GM21619 (cell line): ENCODE results near the gene PTPRJ.

ENCODE experiments used
- ATAC-seq: cut with Tn5 transposase; IDR thresholded peaks from one replicate; pipeline ENCODE4 v1.9.1; 2021; ENCODE audit not compliant: unreplicated experiment

Gene PTPRJ

DNA sequence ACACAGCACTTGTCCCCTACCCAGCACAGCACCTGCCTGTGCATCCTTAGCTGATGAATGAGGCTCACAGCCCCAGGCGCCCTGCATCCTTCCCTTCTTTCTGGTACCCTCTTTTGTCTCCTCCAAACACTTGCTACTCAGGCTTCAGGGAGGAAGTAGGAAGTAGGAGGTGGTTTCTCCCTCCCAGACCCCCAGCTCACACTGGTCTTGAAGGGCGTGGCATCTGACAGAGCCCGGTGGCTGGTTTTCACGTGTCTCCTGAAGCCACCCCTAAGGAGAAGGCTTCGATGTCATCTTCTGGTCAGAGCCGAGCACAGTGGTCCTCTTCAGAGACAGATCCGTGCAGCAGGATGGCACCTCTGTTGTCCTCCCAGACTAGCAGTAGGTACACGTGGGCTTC, 109.8 kb downstream of the PTPRJ start:
- ATAC-seq: no peak

DNA sequence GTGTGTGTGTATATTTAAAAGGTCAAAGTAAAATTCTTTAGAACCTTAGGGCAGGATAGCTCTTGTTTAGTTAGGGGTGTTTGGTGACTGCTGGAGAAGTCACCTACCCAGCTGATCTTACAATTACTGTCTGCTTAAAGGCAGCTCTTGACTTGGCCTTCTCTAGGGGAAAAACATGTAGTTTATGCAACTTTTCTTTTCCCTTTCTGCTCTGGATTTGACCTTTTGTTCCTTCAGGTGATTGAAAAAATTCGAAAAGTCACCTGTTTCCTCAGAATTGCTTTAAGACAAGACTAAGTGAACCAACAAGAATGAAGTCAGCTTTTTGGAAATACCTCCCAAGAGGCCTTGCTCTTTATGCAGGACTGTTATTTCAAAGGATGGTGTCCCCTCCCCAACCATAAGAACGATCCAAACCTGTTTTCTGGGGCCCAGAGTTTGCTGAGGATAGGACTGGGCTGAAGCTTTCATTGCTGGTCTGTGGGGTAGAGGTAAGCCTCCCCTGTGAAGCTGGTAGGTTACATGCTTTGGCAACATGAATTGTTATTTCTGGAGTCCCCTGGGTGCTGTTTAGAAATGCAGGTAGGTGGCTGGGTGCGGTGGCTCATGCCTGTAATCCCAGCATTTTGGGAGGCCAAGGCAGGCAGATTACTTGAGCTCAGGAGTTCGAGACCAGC, 111.2 kb downstream of the PTPRJ start:
- no peak for ATAC-seq

DNA sequence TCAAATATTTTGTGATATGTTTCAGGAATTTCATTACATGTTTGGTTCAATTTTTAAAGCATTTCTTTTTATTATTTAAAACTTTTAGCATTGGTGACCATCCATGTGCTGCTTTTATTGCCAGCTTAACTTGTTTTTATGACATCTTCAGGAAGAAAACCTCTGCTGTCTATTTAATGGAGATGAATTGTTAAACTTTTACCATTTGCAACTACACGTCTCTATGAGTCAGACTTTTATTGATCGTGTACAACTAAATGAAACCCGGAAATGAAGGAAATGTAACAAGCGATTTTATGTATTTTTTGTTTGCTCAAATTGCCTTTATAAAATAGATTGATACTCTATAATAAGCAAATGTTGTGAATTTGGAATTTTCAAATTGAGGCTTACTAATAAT, 113.0 kb downstream of the PTPRJ start:
- ATAC-seq: no peak

GRCh38 chr11:48093795-48094642, 113.7 kb downstream of the PTPRJ start:
- no peak for ATAC-seq

- ATAC-seq: no peak
Observed at GRCh38 chr11:48094643-48095339, 114.4 kb downstream of the PTPRJ start.

GRCh38 chr11:48095779-48096470, 115.6 kb downstream of the PTPRJ start:
- no peak for ATAC-seq

DNA sequence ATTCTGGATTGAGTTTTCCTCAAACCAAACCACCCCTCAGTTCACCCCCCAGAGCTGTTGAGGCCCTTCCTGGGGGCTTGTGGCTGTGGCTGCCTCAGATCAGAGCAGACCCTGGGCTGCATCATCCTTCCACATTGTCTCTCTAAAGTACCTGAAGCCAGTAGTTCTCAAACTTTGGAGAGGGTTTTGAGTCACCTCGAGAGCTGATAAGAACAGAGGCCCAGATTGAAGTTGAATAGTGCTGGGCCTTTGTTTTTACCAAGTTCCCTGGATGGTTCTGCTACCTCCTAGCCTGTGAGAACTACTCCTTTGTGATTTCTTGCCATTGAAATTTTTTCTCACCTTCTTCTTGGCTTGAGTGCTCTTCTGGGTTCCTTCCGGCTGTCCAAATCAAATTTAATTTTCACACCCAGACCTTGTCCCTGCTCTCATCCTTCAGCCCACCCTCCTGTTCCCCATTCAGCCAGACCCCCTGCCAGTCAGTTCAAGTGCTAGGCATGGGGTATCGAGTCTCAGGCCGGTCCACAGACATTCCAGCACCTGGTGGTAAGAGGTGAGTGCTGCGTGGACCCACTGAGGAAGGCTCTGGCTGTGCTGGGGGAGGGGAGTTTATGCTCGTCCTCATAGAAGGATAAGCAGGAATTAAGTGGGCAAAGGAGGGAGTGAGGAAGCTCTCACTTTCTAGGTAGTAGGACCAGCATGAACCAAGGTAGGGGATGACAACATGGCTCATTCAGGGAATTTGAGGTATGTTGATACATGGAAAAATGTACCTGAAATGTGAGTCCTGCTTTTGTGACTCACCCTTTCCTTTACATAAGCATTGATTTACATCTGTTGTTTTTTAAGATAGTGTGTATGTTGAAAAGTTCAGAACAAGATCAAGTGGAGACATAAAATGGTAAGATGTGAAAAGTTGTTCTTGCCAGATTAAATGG, 116.5 kb downstream of the PTPRJ start:
- ATAC-seq: no peak

GRCh38 chr11:48098024-48098423, 117.7 kb downstream of the PTPRJ start:
- no peak for ATAC-seq

DNA sequence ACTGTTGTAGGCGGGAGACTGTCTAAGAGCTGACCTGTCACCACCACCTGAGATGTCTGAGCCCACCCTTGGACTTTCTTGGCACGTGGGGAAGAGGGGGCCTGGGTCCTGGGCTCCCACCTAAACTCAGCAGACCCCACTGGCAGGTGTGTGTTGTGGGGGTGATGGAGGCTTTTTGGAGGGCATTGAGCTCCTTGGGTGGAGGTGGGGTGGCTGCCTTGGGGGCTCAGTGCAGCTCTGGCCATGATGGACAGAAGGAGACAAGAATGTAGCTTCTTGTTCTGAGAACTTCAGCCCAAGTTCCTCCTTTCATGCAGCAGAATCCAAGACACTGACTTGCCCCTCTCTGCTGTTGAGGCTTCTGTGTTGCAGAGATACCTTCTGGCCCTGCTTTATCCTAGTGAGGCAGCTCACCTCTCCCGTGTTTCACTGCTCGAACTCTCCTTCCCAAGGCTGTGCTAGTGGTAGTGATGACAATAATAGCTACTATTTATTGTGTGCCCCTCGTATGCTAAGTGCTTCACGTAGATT, 119.6 kb downstream of the PTPRJ start:
- no peak for ATAC-seq

DNA sequence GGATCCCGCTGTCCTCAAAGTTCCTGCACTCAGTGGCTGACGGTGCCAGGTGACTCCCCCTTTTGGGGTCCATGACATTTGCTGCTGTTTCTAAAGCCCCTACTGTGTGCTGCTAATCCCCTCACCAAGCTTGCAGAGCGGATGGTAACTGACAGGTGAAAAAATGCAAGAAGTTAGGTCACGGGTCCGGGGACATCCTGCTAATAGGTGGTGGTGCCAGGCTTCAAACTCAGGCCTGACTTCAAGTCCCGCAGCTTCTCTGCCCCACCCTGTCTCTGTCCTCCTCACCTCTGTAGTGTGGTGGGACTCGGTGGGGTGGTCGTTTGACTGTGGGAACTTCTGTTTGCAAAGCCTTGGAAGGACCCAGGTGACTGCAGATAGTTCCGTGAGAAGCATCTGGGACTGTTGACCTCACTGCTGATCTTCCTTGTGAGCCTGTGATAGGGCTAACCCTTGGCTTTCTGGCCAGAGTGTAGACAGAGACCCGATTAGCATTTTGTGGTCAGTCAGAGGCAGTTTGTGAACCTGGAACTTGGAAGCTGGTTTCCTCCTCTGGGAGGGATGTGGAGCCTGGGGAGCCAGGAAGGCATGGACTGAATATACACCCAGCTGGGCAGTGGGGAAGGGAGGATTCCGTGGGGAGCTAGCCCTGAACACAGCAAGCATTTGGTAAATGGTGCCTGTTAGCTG, 120.8 kb downstream of the PTPRJ start:
- no peak for ATAC-seq

DNA sequence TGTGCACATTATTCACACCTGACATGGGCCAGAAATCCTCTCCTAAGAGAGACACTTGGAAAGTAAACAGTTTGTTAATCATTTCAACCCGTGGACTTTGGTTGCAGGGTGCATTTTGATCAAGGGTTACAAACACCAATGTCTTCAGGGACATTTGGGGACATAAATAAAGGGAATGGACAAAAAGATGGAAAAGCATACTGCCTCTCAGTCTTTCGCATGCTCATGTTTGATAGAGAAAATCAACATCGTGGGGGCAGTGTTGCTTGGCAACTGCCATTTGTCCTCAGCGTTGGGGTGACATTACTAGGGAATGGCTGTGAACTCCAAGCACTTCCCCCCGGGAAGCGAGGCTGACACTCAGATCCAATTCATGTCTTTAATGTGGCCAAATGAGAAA, 121.6 kb downstream of the PTPRJ start:
- ATAC-seq: no peak

DNA sequence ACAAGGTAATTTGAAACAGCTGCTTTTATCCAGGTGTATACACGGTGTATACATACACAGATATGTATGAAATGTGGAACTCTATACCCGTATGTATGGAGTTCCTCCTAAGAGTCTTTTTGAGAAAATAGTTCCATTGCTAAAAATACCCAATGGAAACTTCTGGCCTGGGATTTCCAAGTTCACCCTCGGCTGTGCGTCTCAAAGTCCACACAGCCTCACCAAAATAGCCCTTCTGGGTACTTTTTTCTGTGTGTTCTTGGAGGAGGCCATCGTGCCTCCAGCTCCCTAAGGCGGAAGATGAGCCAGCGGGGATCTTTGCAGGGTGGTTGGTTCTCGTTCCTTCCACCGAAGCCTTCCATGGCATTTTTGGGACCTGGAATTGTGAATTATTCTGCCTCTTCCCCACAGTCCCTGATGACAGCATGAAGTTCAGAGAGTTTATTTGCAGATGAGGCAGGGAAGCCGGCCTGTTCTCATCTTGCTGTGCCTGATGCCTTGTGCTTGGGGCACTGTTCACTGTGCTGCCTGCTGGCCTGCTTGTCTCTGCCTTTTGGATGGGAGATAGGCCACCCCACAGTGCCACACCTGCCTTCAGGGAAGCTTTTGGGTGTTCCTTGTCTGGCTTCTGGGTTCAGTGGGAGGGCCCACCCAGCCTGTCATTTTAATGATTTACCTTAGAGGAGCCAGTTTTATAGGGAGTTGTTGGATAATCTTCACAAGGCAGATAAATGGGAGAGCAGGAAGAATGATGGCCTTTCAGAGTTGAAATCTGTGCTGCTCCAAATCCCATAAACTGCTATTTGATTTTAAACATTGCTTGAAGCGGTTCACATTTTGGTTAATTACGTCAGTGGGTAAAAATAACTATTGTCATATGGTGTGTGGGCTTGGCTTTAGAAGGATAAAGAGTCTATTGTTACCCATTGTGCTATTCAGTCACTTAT, 123.5 kb downstream of the PTPRJ start:
- no peak for ATAC-seq

DNA sequence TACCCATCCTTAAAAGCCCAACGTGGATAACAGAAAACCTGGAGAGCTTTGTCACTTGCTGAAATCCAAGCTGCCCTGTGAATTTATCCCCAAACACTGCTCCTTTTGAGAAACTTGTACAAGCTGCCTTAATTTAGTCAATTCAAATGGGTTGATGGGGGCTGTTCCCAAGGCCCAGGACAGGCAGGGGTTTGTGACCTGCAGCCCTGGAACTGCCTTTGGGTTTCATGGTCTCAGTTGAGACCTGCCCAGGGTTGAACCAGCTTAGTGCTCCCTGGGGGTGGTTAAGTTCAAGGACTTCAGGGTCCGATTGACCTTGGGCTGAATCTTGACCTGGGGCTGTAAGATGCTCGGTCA, 124.2 kb downstream of the PTPRJ start:
- ATAC-seq: no peak

GRCh38 chr11:48105096-48105990, 125.0 kb downstream of the PTPRJ start:
- no peak for ATAC-seq

GRCh38 chr11:48106166-48106565, 125.8 kb downstream of the PTPRJ start:
- no peak for ATAC-seq

- ATAC-seq: peak; percentile 83
Observed at GRCh38 chr11:48107188-48107704, 126.9 kb downstream of the PTPRJ start.
